ENCODE measurements around the gene EGLN3.

Gene EGLN3

GRCh38 chr14:33922125-33922524 lies 28.7 kb downstream of the EGLN3 start:
- no peaks in the 10 kb centered on the region for H4K20me1 ChIP-seq (ENCODE audit: insufficient read depth, low read length)
- no peaks in the 10 kb centered on the region for H3F3A ChIP-seq (ENCODE audit: insufficient read depth, low read length)
- H3K27me3 ChIP-seq (ENCODE audit: insufficient read depth, low read length) = no peaks in the 10 kb centered on the region
- H3K4me3 ChIP-seq (ENCODE audit: low read depth, low read length, poor library complexity, severe bottlenecking) = no peak overlapping the region
- no peak overlapping the region for H3K4me2 ChIP-seq (ENCODE audit: low read length)
- no peaks in the 10 kb centered on the region for H3K9me2 ChIP-seq (ENCODE audit: low read depth, low read length)
- H2AFZ ChIP-seq (ENCODE audit: low read length) = no peak overlapping the region
- no peaks in the 10 kb centered on the region for H3K4me1 ChIP-seq (ENCODE audit: insufficient read depth, low read length, severe bottlenecking)
- no peaks in the 10 kb centered on the region for H3K79me2 ChIP-seq (ENCODE audit: insufficient read depth, low read length)
- H3K36me3 ChIP-seq (ENCODE audit: insufficient read depth, low read length) = no peaks in the 10 kb centered on the region
- no peak overlapping the region for H3K9ac ChIP-seq (ENCODE audit: low read length)
- TF ChIP-seq CTCF (IDR thresholded peaks at IDR 0.05; ENCODE audit: low read length) (no peak), EZH2 (IDR thresholded peaks at IDR 0.05; ENCODE audit: borderline replicate concordance, low read length) (no peak)
- no peaks in the 10 kb centered on the region for H3K9me3 ChIP-seq (ENCODE audit: low read length)
- H3K27ac ChIP-seq (ENCODE audit: low read depth, low read length, poor library complexity, severe bottlenecking) = no peak overlapping the region

GRCh38 chr14:33918256-33918655 lies 32.6 kb downstream of the EGLN3 start:
- Histone ChIP-seq H3K79me2 (ENCODE audit: insufficient read depth, low read length) (no peaks in the 10 kb centered on the region), H3K4me3 (ENCODE audit: low read depth, low read length, poor library complexity, severe bottlenecking) (no peak overlapping the region), H3K9me3 (ENCODE audit: low read length) (no peaks in the 10 kb centered on the region), H4K20me1 (ENCODE audit: insufficient read depth, low read length) (no peaks in the 10 kb centered on the region), H3K4me2 (ENCODE audit: low read length) (no peak overlapping the region), H3F3A (ENCODE audit: insufficient read depth, low read length) (no peaks in the 10 kb centered on the region), H2AFZ (ENCODE audit: low read length) (no peak overlapping the region), H3K9me2 (ENCODE audit: low read depth, low read length) (no peaks in the 10 kb centered on the region), H3K27ac (ENCODE audit: low read depth, low read length, poor library complexity, severe bottlenecking) (no peak overlapping the region), H3K4me1 (ENCODE audit: insufficient read depth, low read length, severe bottlenecking) (no peaks in the 10 kb centered on the region), H3K27me3 (ENCODE audit: insufficient read depth, low read length) (no peaks in the 10 kb centered on the region), H3K9ac (ENCODE audit: low read length) (no peak overlapping the region), H3K36me3 (ENCODE audit: insufficient read depth, low read length) (no peaks in the 10 kb centered on the region)
- TF ChIP-seq EZH2 (IDR thresholded peaks at IDR 0.05; ENCODE audit: borderline replicate concordance, low read length) = no peak

- H3K4me1 ChIP-seq (ENCODE audit: insufficient read depth, low read length, severe bottlenecking) = no peaks in the 10 kb centered on the region
- TF ChIP-seq EZH2 (IDR thresholded peaks at IDR 0.05; ENCODE audit: borderline replicate concordance, low read length) (no peak), CTCF (IDR thresholded peaks at IDR 0.05; ENCODE audit: low read length) (no peak)
- no peak overlapping the region for H3K9ac ChIP-seq (ENCODE audit: low read length)
- no peaks in the 10 kb centered on the region for H3K9me3 ChIP-seq (ENCODE audit: low read length)
- H3K27me3 ChIP-seq (ENCODE audit: insufficient read depth, low read length) = no peaks in the 10 kb centered on the region
- no peaks in the 10 kb centered on the region for H3K36me3 ChIP-seq (ENCODE audit: insufficient read depth, low read length)
- H3K27ac ChIP-seq (ENCODE audit: low read depth, low read length, poor library complexity, severe bottlenecking) = no peak overlapping the region
- H3K4me2 ChIP-seq (ENCODE audit: low read length) = no peak overlapping the region
- no peaks in the 10 kb centered on the region for H3K79me2 ChIP-seq (ENCODE audit: insufficient read depth, low read length)
- no peak overlapping the region for H3K4me3 ChIP-seq (ENCODE audit: low read depth, low read length, poor library complexity, severe bottlenecking)
- no peaks in the 10 kb centered on the region for H3K9me2 ChIP-seq (ENCODE audit: low read depth, low read length)
- no peaks in the 10 kb centered on the region for H4K20me1 ChIP-seq (ENCODE audit: insufficient read depth, low read length)
- no peak overlapping the region for H2AFZ ChIP-seq (ENCODE audit: low read length)
- no peaks in the 10 kb centered on the region for H3F3A ChIP-seq (ENCODE audit: insufficient read depth, low read length)
These were observed 33.2 kb downstream of the EGLN3 start for GRCh38 chr14:33917661-33918060.

Data from OCI-LY1 (cell line).